Natural killer cell (primary cell): Measurements from ENCODE around the gene CD68. TPM values are rescaled to one million over a fixed set of nuclear protein-coding genes. Genes with fewer than 3 reads are reported as not detected.

ENCODE experiments used
- ATAC-seq, 3 donors: fragments of 150-1000 bp in 2 of 3; fragments of 200-7000 bp in 1 of 3; cut with Tn5 transposase; 1 replicate in 1 of 3; 2 replicates in 2 of 3; pipeline ENCODE4 v1.10.0; 2021; ENCODE audit warnings: mild to moderate bottlenecking in 2 of 3, moderate library complexity in 2 of 3
- DNase-seq, 2 donors: peaks; one replicate each; pipeline versions ENCODE4 v3.0.0 to v3.0.0-alpha.2; 2013 to 2021; ENCODE audit warnings: mixed read lengths in 1 of 2
- H3K27ac ChIP-seq: one replicate; pipeline ENCODE4 v1.5.1; 2013; ENCODE audit warnings: mild to moderate bottlenecking, low read length
- H3K27me3 ChIP-seq: one replicate; pipeline ENCODE4 v1.6.1; 2013; ENCODE audit warnings: low read length; ENCODE audit not compliant: control insufficient read depth, insufficient read depth
- H3K36me3 ChIP-seq: one replicate; pipeline ENCODE4 v1.6.1; 2013; ENCODE audit warnings: low read length; ENCODE audit not compliant: control insufficient read depth, insufficient read depth
- H3K4me1 ChIP-seq: one replicate; pipeline ENCODE4 v1.6.1; 2013; ENCODE audit warnings: low read length; ENCODE audit not compliant: control insufficient read depth, insufficient read depth
- H3K4me3 ChIP-seq: one replicate; pipeline ENCODE4 v1.5.1; 2013; ENCODE audit warnings: low read length
- H3K9me3 ChIP-seq: one replicate; pipeline ENCODE4 v1.6.1; 2013; ENCODE audit warnings: low read length; ENCODE audit not compliant: control insufficient read depth, insufficient read depth
- H3K27ac Mint-ChIP-seq, 2 donors: one replicate each; pipeline ENCODE4 v1.8.0; 2022; ENCODE audit warnings: mild to moderate bottlenecking in 2 of 2, mixed read lengths in 2 of 2, moderate library complexity in 1 of 2
- H3K27me3 Mint-ChIP-seq, 2 donors: one replicate each; pipeline ENCODE4 v1.8.0; 2022; ENCODE audit warnings: low read depth in 2 of 2, mixed read lengths in 2 of 2
- H3K36me3 Mint-ChIP-seq: one replicate; pipeline ENCODE4 v1.8.0; 2022; ENCODE audit warnings: mixed read lengths
- H3K4me1 Mint-ChIP-seq, 2 donors: one replicate each; pipeline ENCODE4 v1.8.0; 2022; ENCODE audit warnings: mixed read lengths in 2 of 2
- H3K4me3 Mint-ChIP-seq: one replicate; pipeline ENCODE4 v1.8.0; 2022; ENCODE audit warnings: mild to moderate bottlenecking, moderate library complexity, mixed read lengths
- H3K9me3 Mint-ChIP-seq, 2 donors: one replicate each; pipeline ENCODE4 v1.8.0; 2022; ENCODE audit warnings: mixed read lengths in 2 of 2
- CTCF ChIP-seq: fragments of 200-600 bp; IDR thresholded peaks from one replicate; pipeline ENCODE4 v1.8.0; 2022; ENCODE audit warnings: antibody characterized with exemption
- WGBS: methylation state at CpG from one replicate; pipeline ENCODE4 v1.1.7; 2013; ENCODE audit warnings: missing lambda C conversion rate; ENCODE audit not compliant: insufficient coverage; 5-methylcytosine and 5-hydroxymethylcytosine counted together
- intact Hi-C: fragments of 100-400 bp; cut with micrococcal nuclease; formaldehyde crosslinking; loops from one replicate; pipeline ENCODE4 v1.14.2; 2022
- total RNA-seq, 4 donors: library from RNA; stranded (reverse); fragments of 120-200 nt in 1 of 4; gene quantifications; one replicate each; pipeline versions ENCODE4 v1.2.3 to v1.2.4, GENCODE V29; 2013 to 2022

The CD68 gene
- total RNA-seq, 3 donors from 2014 or later (not counting 1 experiment from before 2014, with no cell fraction given): 1.4 to 24.7 (median 13.0) TPM

DNA sequence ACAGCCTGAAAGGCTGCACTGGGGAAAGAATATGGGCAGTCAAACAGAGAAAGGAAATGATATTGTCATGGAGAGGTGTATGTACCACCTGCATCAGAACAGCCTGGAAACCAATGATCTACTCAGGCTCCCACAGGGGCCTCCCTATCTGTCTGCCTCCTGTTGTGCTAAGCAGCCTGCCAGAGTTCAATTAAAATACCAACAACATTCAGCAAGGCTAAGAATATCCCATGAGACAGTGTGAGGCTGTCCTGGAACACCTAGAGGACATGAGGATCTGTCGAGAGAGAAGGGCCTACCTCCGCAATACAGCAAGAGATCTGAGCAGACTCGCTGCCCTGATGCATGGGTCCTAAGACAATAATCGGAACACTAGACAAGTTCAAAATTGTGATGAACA lies 26.8 kb downstream of the CD68 start:
- Histone ChIP-seq H3K27me3 (no peaks in the 10 kb centered on the region), H3K4me1 (no peaks in the 10 kb centered on the region), H3K4me3 (no peak overlapping the region), H3K9me3 (no peaks in the 10 kb centered on the region), H3K36me3 (peaks cover 29% of the 10 kb centered on the region), H3K27ac (no peak overlapping the region)
- no peak for DNase-seq
- intact Hi-C loops: no loop called here
- Mint-ChIP-seq H3K4me1 (peaks cover 9 to 29% of the 10 kb centered on the region in 2 donors), H3K27me3 (no peaks in the 10 kb centered on the region), H3K36me3 (peaks cover 23% of the 10 kb centered on the region), H3K27ac (no peak overlapping the region), H3K4me3 (no peak overlapping the region), H3K9me3 (no peaks in the 10 kb centered on the region)
- WGBS: 99% methylated on average over 4 of the region's 4 CpGs
- no peak for ATAC-seq
- no peak for TF ChIP-seq CTCF

DNA sequence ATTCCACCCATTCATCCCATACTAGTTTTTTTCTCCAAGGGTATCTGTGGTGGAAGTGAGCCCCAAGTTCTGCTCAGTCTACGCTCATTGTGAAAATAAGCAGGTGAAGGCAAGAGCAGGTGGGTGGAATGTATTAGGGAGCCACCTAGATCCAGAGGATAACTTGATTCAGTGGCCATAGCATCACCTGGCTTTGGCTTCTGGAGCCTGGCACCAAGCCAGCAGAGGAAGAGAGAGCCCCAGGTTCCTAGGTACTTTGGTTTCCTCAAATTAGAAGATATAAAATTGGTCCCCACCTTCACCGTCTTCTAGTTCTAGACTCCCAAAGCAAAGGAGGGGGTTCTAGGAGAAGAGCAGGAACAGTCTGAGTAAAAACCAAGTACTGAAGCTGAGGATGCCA lies 31.2 kb downstream of the CD68 start:
- Mint-ChIP-seq H3K27ac (no peak overlapping the region), H3K27me3 (no peaks in the 10 kb centered on the region), H3K36me3 (no peaks in the 10 kb centered on the region), H3K4me1 (peaks cover 37 to 63% of the 10 kb centered on the region in 2 donors), H3K9me3 (no peaks in the 10 kb centered on the region), H3K4me3 (no peak overlapping the region)
- WGBS: 100% methylated on average over 2 of the region's 2 CpGs
- Histone ChIP-seq H3K4me3 (no peak overlapping the region), H3K36me3 (peaks cover 3% of the 10 kb centered on the region), H3K27ac (no peak overlapping the region), H3K4me1 (peaks cover 16% of the 10 kb centered on the region), H3K9me3 (no peaks in the 10 kb centered on the region), H3K27me3 (no peaks in the 10 kb centered on the region)
- DNase-seq: no peak
- no peak for ATAC-seq
- intact Hi-C loops: no loop called here
- no peak for TF ChIP-seq CTCF

DNA sequence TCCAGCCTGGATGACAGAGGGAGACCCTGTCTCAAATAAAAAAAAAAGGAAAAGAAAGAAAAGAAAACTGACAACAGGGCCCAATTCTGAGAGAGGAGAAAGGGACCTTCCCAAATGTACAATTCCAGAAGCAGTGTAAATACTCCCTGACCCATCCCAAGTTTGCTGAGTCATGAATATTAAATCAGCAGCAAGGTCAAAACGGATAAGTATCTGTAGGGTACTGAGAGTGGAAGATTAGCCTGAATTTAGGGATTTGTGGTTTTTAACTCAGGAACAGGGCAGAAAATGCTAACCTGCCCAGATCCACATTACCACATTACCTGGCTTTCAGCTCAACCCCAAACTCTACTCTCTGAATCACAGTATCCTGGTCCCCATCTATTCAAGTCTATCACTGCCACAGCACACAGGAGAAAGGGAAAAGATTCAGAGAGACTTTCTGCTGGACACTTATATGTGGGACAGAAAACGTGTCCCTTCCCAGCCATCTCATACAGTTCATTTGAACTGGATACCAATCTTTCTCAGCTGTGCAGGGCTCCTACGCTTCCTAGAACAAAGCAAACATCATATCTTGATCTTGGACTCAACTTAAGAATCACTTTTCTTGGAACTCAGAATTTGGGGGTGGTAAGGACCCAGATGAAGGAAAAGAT lies 32.3 kb downstream of the CD68 start:
- Histone ChIP-seq H3K4me1 (peaks cover 17% of the 10 kb centered on the region), H3K27ac (no peak overlapping the region), H3K4me3 (no peak overlapping the region), H3K27me3 (no peaks in the 10 kb centered on the region), H3K36me3 (no peaks in the 10 kb centered on the region), H3K9me3 (no peaks in the 10 kb centered on the region)
- peaks cover 29 to 53% of the 10 kb centered on the region in 2 donors for H3K4me1 Mint-ChIP-seq
- intact Hi-C loops: no loop called here
- H3K27me3 Mint-ChIP-seq: no peaks in the 10 kb centered on the region
- no peak for ATAC-seq
- no peak for DNase-seq
- peak overlapping the region; percentile 91 for H3K4me3 Mint-ChIP-seq
- no peaks in the 10 kb centered on the region for H3K36me3 Mint-ChIP-seq
- WGBS: 100% methylated on average over 3 of the region's 3 CpGs
- no peaks in the 10 kb centered on the region for H3K9me3 Mint-ChIP-seq
- H3K27ac Mint-ChIP-seq: peak overlapping the region; percentile 94 to 95
- TF ChIP-seq CTCF: no peak

DNA sequence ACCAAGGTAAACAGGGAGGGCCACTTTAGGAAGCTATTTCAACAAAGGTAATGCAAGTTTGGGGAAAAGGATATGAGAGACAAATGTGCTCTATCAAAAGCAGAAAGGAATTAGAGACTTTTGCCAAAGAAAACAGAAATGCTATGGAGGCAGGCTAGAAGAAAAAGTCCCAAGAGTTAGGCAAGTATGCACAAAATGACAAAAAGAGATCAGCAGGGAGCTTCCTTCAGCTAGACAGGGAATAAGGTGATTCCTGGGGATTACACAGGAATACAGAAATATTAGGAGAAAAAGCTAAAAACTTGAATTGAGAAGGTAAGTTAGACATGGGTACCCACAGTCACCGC lies 32.8 kb downstream of the CD68 start:
- DNase-seq (no peak), ATAC-seq (no peak)
- Mint-ChIP-seq H3K27ac (peak overlapping the region; percentile 94 to 95), H3K36me3 (no peaks in the 10 kb centered on the region), H3K4me1 (peaks cover 29 to 53% of the 10 kb centered on the region in 2 donors), H3K27me3 (no peaks in the 10 kb centered on the region), H3K9me3 (no peaks in the 10 kb centered on the region), H3K4me3 (peak overlapping the region; percentile 91)
- Histone ChIP-seq H3K27me3 (no peaks in the 10 kb centered on the region), H3K4me1 (peaks cover 17% of the 10 kb centered on the region), H3K4me3 (no peak overlapping the region), H3K36me3 (no peaks in the 10 kb centered on the region), H3K27ac (no peak overlapping the region), H3K9me3 (no peaks in the 10 kb centered on the region)
- intact Hi-C loops: no loop called here
- TF ChIP-seq CTCF: no peak
- WGBS: 100% methylated on average over 1 of the region's 1 CpG
